GM20000 (cell line): Measurements from ENCODE around the gene DSP.

Source experiments
- DNase-seq: peaks from one replicate; pipeline ENCODE4 v3.0.0; 2012; ENCODE audit warnings: low spot score
- TF ChIP-seq, protein P1 (sequence below): IDR thresholded peaks from 2 replicates; pipeline ENCODE4 v1.5.1; 2012; ENCODE audit warnings: mild to moderate bottlenecking, control low read depth; ENCODE audit errors: extremely low read depth, missing control alignments

The DSP gene

GRCh38 chr6:7541175-7542064, at the start of gene DSP:
TSS of gene DSP (plus strand) at chr6:7541671. CDS start at chr6:7541916, 245 bp downstream.
- TF ChIP-seq, protein P1, sequence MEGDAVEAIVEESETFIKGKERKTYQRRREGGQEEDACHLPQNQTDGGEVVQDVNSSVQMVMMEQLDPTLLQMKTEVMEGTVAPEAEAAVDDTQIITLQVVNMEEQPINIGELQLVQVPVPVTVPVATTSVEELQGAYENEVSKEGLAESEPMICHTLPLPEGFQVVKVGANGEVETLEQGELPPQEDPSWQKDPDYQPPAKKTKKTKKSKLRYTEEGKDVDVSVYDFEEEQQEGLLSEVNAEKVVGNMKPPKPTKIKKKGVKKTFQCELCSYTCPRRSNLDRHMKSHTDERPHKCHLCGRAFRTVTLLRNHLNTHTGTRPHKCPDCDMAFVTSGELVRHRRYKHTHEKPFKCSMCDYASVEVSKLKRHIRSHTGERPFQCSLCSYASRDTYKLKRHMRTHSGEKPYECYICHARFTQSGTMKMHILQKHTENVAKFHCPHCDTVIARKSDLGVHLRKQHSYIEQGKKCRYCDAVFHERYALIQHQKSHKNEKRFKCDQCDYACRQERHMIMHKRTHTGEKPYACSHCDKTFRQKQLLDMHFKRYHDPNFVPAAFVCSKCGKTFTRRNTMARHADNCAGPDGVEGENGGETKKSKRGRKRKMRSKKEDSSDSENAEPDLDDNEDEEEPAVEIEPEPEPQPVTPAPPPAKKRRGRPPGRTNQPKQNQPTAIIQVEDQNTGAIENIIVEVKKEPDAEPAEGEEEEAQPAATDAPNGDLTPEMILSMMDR = no peak
- DNase-seq = peak; percentile 57

GRCh38 chr6:7493866-7494265, 47.6 kb upstream of the DSP start:
- no peak for DNase-seq
- TF ChIP-seq, protein P1 = no peak

GRCh38 chr6:7494638-7495037, 46.8 kb upstream of the DSP start:
- TF ChIP-seq, protein P1 = no peak
- no peak for DNase-seq

DNA sequence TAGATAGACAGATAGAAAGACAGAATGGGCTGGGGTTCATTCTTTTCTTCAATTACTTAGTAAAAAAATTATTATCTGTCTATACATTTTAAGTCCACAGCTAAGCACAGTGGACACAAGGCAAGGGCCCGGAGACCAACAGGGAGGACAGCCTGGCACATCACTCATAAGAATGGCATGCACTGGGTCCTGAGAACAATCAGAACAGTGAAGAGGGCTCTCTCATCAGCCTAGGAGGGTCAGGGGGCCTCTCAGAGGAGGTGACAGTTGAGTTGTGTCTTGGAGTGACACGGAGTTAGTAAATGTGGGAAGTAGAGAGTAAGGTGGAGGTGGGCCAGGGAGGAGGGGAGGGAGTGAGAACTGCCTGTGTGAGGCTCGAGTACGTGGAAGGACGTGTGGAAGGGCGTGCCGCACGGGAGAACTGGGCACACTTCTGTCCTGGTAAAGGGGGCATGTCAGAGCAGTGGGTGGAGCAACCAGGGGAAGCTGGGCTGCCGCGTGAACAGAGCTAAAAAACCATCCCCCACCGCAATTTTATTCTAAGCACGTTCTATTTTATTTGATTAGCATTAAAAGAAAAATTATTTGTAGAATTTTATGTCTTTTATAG, 45.1 kb upstream of the DSP start:
- DNase-seq = no peak
- TF ChIP-seq, protein P1 = no peak

- TF ChIP-seq, protein P1 = no peak
- no peak for DNase-seq
Measured at GRCh38 chr6:7500752-7501282, 40.7 kb upstream of the DSP start.

DNA sequence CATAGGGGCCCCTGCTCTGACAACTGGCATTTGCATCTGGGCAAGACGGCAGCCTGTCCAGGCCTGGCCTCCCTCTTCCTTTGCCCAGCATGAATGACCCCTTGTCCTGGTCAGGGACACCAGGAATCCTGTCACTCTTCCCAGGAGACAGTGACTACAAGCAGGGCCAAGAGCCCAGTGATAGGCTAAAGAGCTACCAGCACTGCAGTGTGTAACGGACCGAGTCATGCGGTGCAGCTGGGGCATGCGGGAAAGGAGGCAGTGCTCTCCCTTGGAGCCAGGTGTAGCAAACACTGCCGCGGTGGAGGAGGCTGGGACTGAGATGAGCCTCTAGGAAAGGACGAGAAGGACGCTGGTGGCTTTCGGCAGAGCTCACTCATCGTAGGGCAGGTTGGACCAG, 38.7 kb upstream of the DSP start:
- TF ChIP-seq, protein P1 = no peak
- no peak for DNase-seq

GRCh38 chr6:7504041-7504440, 37.4 kb upstream of the DSP start:
- TF ChIP-seq, protein P1 = no peak
- DNase-seq = no peak
